SK-N-SH treated with all-trans-retinoic acid at 6 μM for 48 hours (cell line): ENCODE results near the gene IFT74.

ENCODE experiments used
- ATAC-seq: fragments of 200-7000 bp; cut with Tn5 transposase; 3 replicates; pipeline ENCODE4 v1.9.1; 2020; ENCODE audit warnings: mild to moderate bottlenecking, moderate library complexity
- ARNTL ChIP-seq: fragments of 450-650 bp; formaldehyde crosslinking; IDR thresholded peaks from 2 replicates; pipeline ENCODE4 v1.5.0; 2020; ENCODE audit warnings: low read depth, mild to moderate bottlenecking, moderate library complexity, borderline replicate concordance
- BACH2 ChIP-seq: fragments of 250-450 bp; sonication (Bioruptor Pico); IDR thresholded peaks from 2 replicates; pipeline ENCODE4 v1.9.0; 2021; ENCODE audit warnings: mild to moderate bottlenecking, borderline replicate concordance
- CSDC2 ChIP-seq: fragments of 250-450 bp; sonication (Bioruptor Pico); IDR thresholded peaks from 2 replicates; pipeline ENCODE4 v1.5.0; 2020; ENCODE audit warnings: mild to moderate bottlenecking, moderate library complexity
- ESRRG ChIP-seq: fragments of 250-450 bp; sonication (Bioruptor Pico); IDR thresholded peaks from 2 replicates; pipeline ENCODE4 v1.6.1; 2021; ENCODE audit warnings: mild to moderate bottlenecking
- GLIS3 ChIP-seq: fragments of 250-450 bp; sonication (Bioruptor Pico); IDR thresholded peaks from 2 replicates; pipeline ENCODE4 v1.5.0; 2020; ENCODE audit warnings: mild to moderate bottlenecking, moderate library complexity
- ISL1 ChIP-seq: fragments of 250-450 bp; sonication (Bioruptor Pico); IDR thresholded peaks from 2 replicates; pipeline ENCODE4 v2.1.2; 2022; ENCODE audit warnings: mild to moderate bottlenecking, moderate library complexity
- OSR1 ChIP-seq: fragments of 250-450 bp; sonication (Bioruptor Pico); IDR thresholded peaks from 2 replicates; pipeline ENCODE4 v1.8.0; 2022; ENCODE audit warnings: moderate library complexity, mild to moderate bottlenecking, inconsistent platforms
- PPARA ChIP-seq: fragments of 250-450 bp; sonication (Bioruptor Pico); IDR thresholded peaks from 2 replicates; pipeline ENCODE4 v1.5.0; 2020; ENCODE audit warnings: mild to moderate bottlenecking, borderline replicate concordance
- RARB ChIP-seq: fragments of 250-450 bp; sonication (Bioruptor Pico); IDR thresholded peaks from 2 replicates; pipeline ENCODE4 v1.8.0; 2021; ENCODE audit warnings: mild to moderate bottlenecking, moderate library complexity
- SNAI2 ChIP-seq: fragments of 250-450 bp; sonication (Bioruptor Pico); IDR thresholded peaks from 2 replicates; pipeline ENCODE4 v1.5.0; 2020; ENCODE audit warnings: mild to moderate bottlenecking, moderate library complexity
- TCF4 ChIP-seq: fragments of 250-450 bp; sonication (Bioruptor Pico); IDR thresholded peaks from 2 replicates; pipeline ENCODE4 v1.8.0; 2021; ENCODE audit warnings: mild to moderate bottlenecking, moderate library complexity, borderline replicate concordance
- TOX ChIP-seq: fragments of 250-450 bp; sonication (Bioruptor Pico); IDR thresholded peaks from 2 replicates; pipeline ENCODE4 v1.8.0; 2021; ENCODE audit warnings: mild to moderate bottlenecking, moderate library complexity, borderline replicate concordance
- ZC3H10 ChIP-seq: fragments of 250-450 bp; sonication (Bioruptor Pico); IDR thresholded peaks from 2 replicates; pipeline ENCODE4 v1.5.1; 2021; ENCODE audit warnings: mild to moderate bottlenecking, moderate library complexity
- ZFP3 ChIP-seq: fragments of 250-450 bp; sonication (Bioruptor Pico); IDR thresholded peaks from 2 replicates; pipeline ENCODE4 v1.5.0; 2020; ENCODE audit warnings: mild to moderate bottlenecking, moderate library complexity
- ZFP30 ChIP-seq: fragments of 450-650 bp; formaldehyde crosslinking; IDR thresholded peaks from 2 replicates; pipeline ENCODE4 v1.5.0; 2022; ENCODE audit warnings: mild to moderate bottlenecking, moderate library complexity
- ZNF565 ChIP-seq: fragments of 450-650 bp; formaldehyde crosslinking; conservative IDR thresholded peaks from 2 replicates; pipeline ENCODE4 v1.5.0; 2020; ENCODE audit warnings: low read depth, mild to moderate bottlenecking, moderate library complexity
- ZNF70 ChIP-seq: fragments of 450-650 bp; formaldehyde crosslinking; IDR thresholded peaks from 2 replicates; pipeline ENCODE4 v1.5.0; 2020; ENCODE audit warnings: mild to moderate bottlenecking, moderate library complexity
- ZNF8 ChIP-seq: fragments of 450-650 bp; formaldehyde crosslinking; IDR thresholded peaks from 2 replicates; pipeline ENCODE4 v1.5.0; 2020; ENCODE audit warnings: mild to moderate bottlenecking, moderate library complexity
- TF ChIP-seq, protein P1 (sequence below): fragments of 250-450 bp; sonication (Bioruptor Pico); IDR thresholded peaks from 2 replicates; pipeline ENCODE4 v1.8.0; 2021; ENCODE audit warnings: low read depth, mild to moderate bottlenecking, moderate library complexity, borderline replicate concordance
- TF ChIP-seq, protein P2 (sequence below): fragments of 250-450 bp; sonication (Bioruptor Pico); IDR thresholded peaks from 2 replicates; pipeline ENCODE4 v1.5.1; 2021; ENCODE audit warnings: mild to moderate bottlenecking, moderate library complexity
- TF ChIP-seq, protein P3 (sequence below): fragments of 250-450 bp; sonication (Bioruptor Pico); IDR thresholded peaks from 2 replicates; pipeline ENCODE4 v1.5.1; 2020; ENCODE audit warnings: low read depth, mild to moderate bottlenecking, moderate library complexity
- TF ChIP-seq, protein P4 (sequence below): fragments of 250-450 bp; sonication (Bioruptor Pico); IDR thresholded peaks from 2 replicates; pipeline ENCODE4 v1.8.0; 2020; ENCODE audit warnings: mild to moderate bottlenecking, moderate library complexity, borderline replicate concordance

The IFT74 gene

DNA sequence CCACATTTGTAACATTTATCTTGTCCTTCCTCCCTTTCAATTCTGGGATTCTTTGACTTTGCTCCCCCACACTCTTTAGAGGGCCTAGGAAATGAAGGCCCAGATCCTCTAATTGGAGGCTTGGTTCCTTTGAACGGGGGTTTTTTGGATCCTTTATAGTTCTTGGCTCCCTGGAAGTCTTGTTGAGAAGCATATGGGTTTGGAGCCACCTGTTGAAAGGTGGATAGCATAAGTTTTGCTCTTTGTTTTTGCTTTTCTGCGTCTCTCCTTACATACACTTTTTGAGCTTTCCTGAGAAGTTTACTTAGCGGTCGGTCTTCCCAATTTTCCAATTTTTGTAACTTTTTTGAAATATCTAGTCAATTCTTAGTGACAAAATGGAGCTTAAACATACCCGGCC, 17.8 kb downstream of the IFT74 start:
- no peak for ATAC-seq
- TF ChIP-seq ZFP3 (CRISPR knock-in tag) (no peak), ZFP30 (CRISPR knock-in tag) (no peak), PPARA (CRISPR knock-in tag) (no peak), ZNF565 (CRISPR knock-in tag) (no peak), ZNF70 (CRISPR knock-in tag) (no peak), OSR1 (CRISPR knock-in tag) (no peak), ARNTL (CRISPR knock-in tag) (no peak), GLIS3 (CRISPR knock-in tag) (no peak), TOX (CRISPR knock-in tag) (no peak), RARB (no peak), CSDC2 (CRISPR knock-in tag) (no peak), SNAI2 (CRISPR knock-in tag) (no peak)
- TF ChIP-seq, protein P1, sequence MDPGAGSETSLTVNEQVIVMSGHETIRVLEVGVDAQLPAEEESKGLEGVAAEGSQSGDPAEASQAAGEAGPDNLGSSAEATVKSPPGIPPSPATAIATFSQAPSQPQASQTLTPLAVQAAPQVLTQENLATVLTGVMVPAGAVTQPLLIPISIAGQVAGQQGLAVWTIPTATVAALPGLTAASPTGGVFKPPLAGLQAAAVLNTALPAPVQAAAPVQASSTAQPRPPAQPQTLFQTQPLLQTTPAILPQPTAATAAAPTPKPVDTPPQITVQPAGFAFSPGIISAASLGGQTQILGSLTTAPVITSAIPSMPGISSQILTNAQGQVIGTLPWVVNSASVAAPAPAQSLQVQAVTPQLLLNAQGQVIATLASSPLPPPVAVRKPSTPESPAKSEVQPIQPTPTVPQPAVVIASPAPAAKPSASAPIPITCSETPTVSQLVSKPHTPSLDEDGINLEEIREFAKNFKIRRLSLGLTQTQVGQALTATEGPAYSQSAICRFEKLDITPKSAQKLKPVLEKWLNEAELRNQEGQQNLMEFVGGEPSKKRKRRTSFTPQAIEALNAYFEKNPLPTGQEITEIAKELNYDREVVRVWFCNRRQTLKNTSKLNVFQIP (CRISPR knock-in tag) = no peak
- TF ChIP-seq, protein P2, sequence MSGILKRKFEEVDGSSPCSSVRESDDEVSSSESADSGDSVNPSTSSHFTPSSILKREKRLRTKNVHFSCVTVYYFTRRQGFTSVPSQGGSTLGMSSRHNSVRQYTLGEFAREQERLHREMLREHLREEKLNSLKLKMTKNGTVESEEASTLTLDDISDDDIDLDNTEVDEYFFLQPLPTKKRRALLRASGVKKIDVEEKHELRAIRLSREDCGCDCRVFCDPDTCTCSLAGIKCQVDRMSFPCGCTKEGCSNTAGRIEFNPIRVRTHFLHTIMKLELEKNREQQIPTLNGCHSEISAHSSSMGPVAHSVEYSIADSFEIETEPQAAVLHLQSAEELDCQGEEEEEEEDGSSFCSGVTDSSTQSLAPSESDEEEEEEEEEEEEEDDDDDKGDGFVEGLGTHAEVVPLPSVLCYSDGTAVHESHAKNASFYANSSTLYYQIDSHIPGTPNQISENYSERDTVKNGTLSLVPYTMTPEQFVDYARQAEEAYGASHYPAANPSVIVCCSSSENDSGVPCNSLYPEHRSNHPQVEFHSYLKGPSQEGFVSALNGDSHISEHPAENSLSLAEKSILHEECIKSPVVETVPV = no peak
- TF ChIP-seq, protein P3, sequence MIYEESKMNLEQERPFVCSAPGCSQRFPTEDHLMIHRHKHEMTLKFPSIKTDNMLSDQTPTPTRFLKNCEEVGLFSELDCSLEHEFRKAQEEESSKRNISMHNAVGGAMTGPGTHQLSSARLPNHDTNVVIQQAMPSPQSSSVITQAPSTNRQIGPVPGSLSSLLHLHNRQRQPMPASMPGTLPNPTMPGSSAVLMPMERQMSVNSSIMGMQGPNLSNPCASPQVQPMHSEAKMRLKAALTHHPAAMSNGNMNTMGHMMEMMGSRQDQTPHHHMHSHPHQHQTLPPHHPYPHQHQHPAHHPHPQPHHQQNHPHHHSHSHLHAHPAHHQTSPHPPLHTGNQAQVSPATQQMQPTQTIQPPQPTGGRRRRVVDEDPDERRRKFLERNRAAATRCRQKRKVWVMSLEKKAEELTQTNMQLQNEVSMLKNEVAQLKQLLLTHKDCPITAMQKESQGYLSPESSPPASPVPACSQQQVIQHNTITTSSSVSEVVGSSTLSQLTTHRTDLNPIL (CRISPR knock-in tag) = no peak
- TF ChIP-seq, protein P4, sequence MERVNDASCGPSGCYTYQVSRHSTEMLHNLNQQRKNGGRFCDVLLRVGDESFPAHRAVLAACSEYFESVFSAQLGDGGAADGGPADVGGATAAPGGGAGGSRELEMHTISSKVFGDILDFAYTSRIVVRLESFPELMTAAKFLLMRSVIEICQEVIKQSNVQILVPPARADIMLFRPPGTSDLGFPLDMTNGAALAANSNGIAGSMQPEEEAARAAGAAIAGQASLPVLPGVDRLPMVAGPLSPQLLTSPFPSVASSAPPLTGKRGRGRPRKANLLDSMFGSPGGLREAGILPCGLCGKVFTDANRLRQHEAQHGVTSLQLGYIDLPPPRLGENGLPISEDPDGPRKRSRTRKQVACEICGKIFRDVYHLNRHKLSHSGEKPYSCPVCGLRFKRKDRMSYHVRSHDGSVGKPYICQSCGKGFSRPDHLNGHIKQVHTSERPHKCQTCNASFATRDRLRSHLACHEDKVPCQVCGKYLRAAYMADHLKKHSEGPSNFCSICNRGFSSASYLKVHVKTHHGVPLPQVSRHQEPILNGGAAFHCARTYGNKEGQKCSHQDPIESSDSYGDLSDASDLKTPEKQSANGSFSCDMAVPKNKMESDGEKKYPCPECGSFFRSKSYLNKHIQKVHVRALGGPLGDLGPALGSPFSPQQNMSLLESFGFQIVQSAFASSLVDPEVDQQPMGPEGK (CRISPR knock-in tag) = no peak
- TF ChIP-seq, all 23 proteins: peak for 0

DNA sequence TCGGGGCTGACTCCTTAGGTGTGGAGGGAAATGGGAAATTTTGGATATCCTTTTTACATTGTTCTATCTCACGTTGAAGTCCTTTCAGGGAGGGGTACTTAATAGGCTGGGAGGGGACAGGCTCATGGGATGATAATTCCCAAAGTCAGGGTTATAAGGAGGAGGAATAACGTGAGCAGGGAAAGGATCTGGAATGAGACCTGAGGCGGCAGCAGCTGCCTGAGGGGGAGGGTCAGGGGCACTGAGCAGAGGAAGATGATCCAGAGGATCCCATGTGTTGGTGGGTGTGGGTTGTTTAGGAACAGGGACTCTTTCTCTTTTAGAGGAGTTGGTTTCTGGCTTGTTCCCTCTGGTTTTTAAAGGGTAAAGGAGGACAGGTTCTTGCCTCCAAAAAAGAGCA, 18.7 kb downstream of the IFT74 start:
- no peak for ATAC-seq
- TF ChIP-seq RARB = no peak
- TF ChIP-seq, protein P3 (CRISPR knock-in tag) = no peak
- no peak for TF ChIP-seq SNAI2 (CRISPR knock-in tag)
- no peak for TF ChIP-seq BACH2 (CRISPR knock-in tag)
- TF ChIP-seq TCF4 (CRISPR knock-in tag) = no peak
- no peak for TF ChIP-seq TOX (CRISPR knock-in tag)
- TF ChIP-seq OSR1 (CRISPR knock-in tag) = no peak
- TF ChIP-seq ESRRG = no peak
- TF ChIP-seq ZNF565 (CRISPR knock-in tag) = no peak
- no peak for TF ChIP-seq PPARA (CRISPR knock-in tag)
- no peak for TF ChIP-seq ISL1 (CRISPR knock-in tag)
- TF ChIP-seq ARNTL (CRISPR knock-in tag) = no peak
- TF ChIP-seq ZC3H10 (CRISPR knock-in tag) = no peak
- TF ChIP-seq, protein P4 (CRISPR knock-in tag) = no peak
- TF ChIP-seq, protein P1 (CRISPR knock-in tag) = no peak
- TF ChIP-seq GLIS3 (CRISPR knock-in tag) = no peak
- no peak for TF ChIP-seq ZNF8 (CRISPR knock-in tag)
- TF ChIP-seq ZFP3 (CRISPR knock-in tag) = no peak
- TF ChIP-seq, protein P2 = no peak
